Psoas muscle (tissue), 8 donors: ENCODE measurements around the gene TRABD. TPM values are rescaled to one million over a fixed set of nuclear protein-coding genes. Genes with fewer than 3 reads are reported as not detected.
A peak's percentile ranks its signal among the peaks of the same experiment; 100 is the strongest.

Experiments
- ATAC-seq, 4 donors: fragments of 200-7000 bp; cut with Tn5 transposase; one replicate each; pipeline ENCODE4 v1.9.1; 2020; ENCODE audit warnings: moderate library complexity in 3 of 4, mild to moderate bottlenecking in 2 of 4
- DNase-seq, 2 donors: peaks; one replicate each; pipeline ENCODE4 v3.0.0-alpha.2; 2020
- H3K27ac ChIP-seq: fragments of 200-600 bp; one replicate; pipeline ENCODE4 v1.8.0; 2022
- H3K27me3 ChIP-seq, 3 donors: fragments of 200-600 bp in 1 of 3; one replicate each; pipeline versions ENCODE4 v1.6.1 to v1.8.0; 2013 to 2022; ENCODE audit warnings: low read length in 2 of 3, mild to moderate bottlenecking in 2 of 3, moderate library complexity in 1 of 3; ENCODE audit not compliant: insufficient read depth in 3 of 3
- H3K36me3 ChIP-seq, 2 donors: fragments of 200-600 bp in 1 of 2; one replicate each; pipeline versions ENCODE4 v1.6.1 to v1.8.0; 2013 to 2022; ENCODE audit warnings: low read depth in 1 of 2, mild to moderate bottlenecking in 1 of 2, moderate library complexity in 1 of 2; ENCODE audit not compliant: insufficient read depth in 1 of 2
- H3K4me1 ChIP-seq: fragments of 200-600 bp; one replicate; pipeline ENCODE4 v1.8.0; 2022
- H3K4me3 ChIP-seq: fragments of 200-600 bp; one replicate; pipeline ENCODE4 v1.8.0; 2022; ENCODE audit warnings: mild to moderate bottlenecking
- H3K9me3 ChIP-seq: fragments of 200-600 bp; one replicate; pipeline ENCODE4 v1.8.0; 2022
- WGBS, 3 donors: extraction: QIAGEN DNeasy Blood & Tissue Kit; methylation state at CpG; one replicate each; pipeline versions ENCODE4 v1.1.6 to v1.1.7; 2013; 5-methylcytosine and 5-hydroxymethylcytosine counted together
- intact Hi-C, 2 donors: fragments of 100-400 bp; cut with DNase I; formaldehyde crosslinking; loops; one replicate each; pipeline versions ENCODE4 v1.11.0 to v1.14.2; 2022
- polyA plus RNA-seq, 3 donors: library from polyadenylated mRNA; stranded (reverse); fragments of 200-250 nt; gene quantifications; one replicate each; pipeline ENCODE4 v1.2.3, GENCODE V29; 2013
- total RNA-seq, 4 donors: library from RNA; stranded (reverse); fragmentation: NEBNext Ultra II Directional in 2 of 4; extraction: Animal tissue kit (Norgen Biotek cat#: 25700) in 2 of 4; gene quantifications; one replicate each; pipeline versions ENCODE4 v1.2.1 to v1.2.4, GENCODE V29; 2021 to 2023
- TF ChIP-seq, protein P1 (sequence below): fragments of 200-600 bp; IDR thresholded peaks from one replicate; pipeline ENCODE4 v1.8.0; 2022; ENCODE audit warnings: antibody characterized with exemption
- donor health status: healthy with polysubstance abuse.
- donor health status: DM: no; HTN: no; CAD: no; lungs with moderate emphysema.
- donor health status: Bipolar disorder and iron deficiency.
- donor health status: healthy.
- donor health status: DM: yes; HTN: yes; CAD: no.
- donor health status: DM: no; HTN: no; CAD: no.
- donor health status: DM: no; HTN: no; CAD: no.
- donor health status: DM: yes; HTN: yes; CAD: no.

TRABD gene
- total and polyA plus RNA-seq, 7 donors = 19.9 to 52.1 (median 29.5) TPM

DNA sequence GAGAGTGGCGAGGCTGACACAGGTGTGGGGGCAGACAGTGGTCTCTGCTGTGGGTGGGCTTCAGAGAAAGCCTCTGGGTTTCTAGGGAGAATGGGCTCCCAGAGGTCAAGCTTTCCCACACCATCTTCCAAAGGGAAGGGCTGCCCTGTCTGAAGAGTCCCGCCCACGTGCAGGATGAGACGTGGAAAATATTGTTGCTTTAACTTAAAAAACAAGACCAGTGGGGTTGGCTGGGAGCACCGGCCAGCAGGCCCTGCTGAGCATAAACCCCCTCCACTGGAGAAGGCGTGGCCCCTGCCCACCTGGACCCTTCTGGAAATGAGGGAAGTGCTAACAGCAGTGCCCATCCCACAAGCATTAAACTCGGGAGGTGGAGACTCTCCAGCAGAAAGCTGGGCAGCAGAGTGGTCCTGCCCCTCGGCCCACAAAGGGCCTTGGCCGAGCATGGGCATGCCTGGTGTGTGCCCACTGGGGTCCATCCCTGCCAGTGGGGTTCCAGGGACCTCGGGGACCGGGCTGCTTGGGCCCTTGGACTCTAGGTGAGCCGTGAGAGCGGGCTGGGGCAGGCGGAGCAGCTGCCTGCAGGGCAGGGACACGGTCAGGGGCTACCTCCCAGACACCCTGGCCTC lies 30.5 kb downstream of the TRABD start:
- TF ChIP-seq, protein P1, sequence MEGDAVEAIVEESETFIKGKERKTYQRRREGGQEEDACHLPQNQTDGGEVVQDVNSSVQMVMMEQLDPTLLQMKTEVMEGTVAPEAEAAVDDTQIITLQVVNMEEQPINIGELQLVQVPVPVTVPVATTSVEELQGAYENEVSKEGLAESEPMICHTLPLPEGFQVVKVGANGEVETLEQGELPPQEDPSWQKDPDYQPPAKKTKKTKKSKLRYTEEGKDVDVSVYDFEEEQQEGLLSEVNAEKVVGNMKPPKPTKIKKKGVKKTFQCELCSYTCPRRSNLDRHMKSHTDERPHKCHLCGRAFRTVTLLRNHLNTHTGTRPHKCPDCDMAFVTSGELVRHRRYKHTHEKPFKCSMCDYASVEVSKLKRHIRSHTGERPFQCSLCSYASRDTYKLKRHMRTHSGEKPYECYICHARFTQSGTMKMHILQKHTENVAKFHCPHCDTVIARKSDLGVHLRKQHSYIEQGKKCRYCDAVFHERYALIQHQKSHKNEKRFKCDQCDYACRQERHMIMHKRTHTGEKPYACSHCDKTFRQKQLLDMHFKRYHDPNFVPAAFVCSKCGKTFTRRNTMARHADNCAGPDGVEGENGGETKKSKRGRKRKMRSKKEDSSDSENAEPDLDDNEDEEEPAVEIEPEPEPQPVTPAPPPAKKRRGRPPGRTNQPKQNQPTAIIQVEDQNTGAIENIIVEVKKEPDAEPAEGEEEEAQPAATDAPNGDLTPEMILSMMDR = no peak
- WGBS, 3 donors = 84 to 86% (median 85%) methylated on average over 15 of the region's 15 CpGs
- H3K27ac ChIP-seq = no peak overlapping the region
- peaks cover 16 to 92% of the 10 kb centered on the region in 2 donors for H3K36me3 ChIP-seq
- H3K4me1 ChIP-seq = no peaks in the 10 kb centered on the region
- intact Hi-C loops = no loop called here
- H3K27me3 ChIP-seq = no peaks in the 10 kb centered on the region
- no peak for ATAC-seq
- no peak overlapping the region for H3K4me3 ChIP-seq
- no peak for DNase-seq
- no peaks in the 10 kb centered on the region for H3K9me3 ChIP-seq

DNA sequence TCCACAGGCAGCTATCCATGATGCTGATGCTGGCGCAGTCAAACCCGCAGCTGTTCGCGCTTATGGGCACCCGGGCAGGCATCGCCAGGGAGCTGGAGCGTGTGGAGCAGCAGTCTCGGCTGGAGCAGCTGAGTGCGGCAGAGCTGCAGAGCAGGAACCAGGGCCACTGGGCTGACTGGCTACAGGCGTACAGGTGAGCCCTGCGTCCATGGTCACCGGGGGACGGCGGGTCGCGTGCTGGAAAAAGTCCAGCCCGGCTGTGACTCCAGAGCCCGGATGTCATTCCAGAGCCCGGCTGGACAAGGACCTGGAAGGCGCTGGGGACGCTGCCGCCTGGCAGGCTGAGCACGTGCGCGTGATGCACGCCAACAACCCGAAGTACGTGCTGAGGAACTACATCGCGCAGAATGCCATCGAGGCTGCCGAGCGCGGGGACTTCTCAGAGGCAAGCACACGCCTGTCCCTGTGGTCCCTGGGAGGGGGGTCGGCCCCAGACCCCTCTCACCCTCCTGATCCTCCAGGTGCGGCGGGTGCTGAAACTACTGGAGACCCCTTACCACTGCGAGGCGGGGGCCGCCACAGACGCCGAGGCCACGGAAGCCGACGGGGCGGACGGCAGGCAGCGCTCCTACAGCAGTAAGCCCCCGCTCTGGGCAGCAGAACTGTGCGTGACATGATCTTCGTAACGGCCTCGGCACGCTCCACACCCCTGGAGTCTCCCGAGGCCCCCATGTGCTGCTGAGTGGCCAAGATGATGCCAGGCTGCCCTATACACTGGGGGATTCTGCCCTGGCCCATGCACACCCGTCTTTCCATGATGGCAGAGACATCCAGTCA lies 31.2 kb downstream of the TRABD start:
- peak in 1 of 2 donors; percentile 54 for DNase-seq
- ATAC-seq = no peak

DNA sequence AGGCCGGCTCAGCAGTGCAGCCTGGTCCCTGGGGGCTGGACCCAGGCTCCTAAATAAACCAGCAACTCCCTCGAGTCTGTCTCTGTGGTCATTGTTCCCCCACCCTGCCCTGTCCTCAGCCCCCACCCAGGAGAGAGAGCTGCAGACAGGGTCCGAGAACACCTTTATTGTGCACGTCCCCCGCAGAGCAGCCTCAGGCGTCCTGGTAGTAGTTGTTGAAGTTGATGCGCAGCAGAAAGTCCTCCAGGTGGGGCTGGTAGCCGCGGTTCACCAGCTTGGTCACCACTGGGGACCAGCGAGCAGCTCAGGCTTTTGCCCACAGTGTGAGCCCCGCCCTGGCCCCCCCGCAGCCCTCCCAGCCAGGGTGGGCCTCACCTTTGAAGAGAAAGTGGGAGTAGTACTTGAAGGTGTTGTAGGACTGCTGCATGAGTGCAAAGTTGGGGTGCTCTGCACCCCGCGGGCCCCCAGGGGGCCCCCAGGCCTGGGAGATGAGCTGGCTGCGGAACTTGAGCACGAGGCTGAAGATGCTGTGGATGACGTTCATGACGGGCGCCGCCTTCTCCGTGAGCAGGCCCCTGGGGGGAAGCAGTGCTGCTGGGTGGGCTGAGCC lies 31.9 kb downstream of the TRABD start:
- TF ChIP-seq, protein P1 = no peak

More for the DNA sequence above, 31.2 kb downstream of the TRABD start:
- H3K27ac ChIP-seq = no peak overlapping the region
- H3K4me1 ChIP-seq = no peaks in the 10 kb centered on the region
- H3K4me3 ChIP-seq = no peak overlapping the region
- 89 to 92% (median 90%) methylated on average over 55 to 57 of the region's 57 CpGs for WGBS, 3 donors
- H3K9me3 ChIP-seq = no peaks in the 10 kb centered on the region
- peaks cover 16 to 92% of the 10 kb centered on the region in 2 donors for H3K36me3 ChIP-seq
- no peaks in the 10 kb centered on the region for H3K27me3 ChIP-seq
- intact Hi-C loops = no loop called here
- TF ChIP-seq, protein P1 = no peak

DNA sequence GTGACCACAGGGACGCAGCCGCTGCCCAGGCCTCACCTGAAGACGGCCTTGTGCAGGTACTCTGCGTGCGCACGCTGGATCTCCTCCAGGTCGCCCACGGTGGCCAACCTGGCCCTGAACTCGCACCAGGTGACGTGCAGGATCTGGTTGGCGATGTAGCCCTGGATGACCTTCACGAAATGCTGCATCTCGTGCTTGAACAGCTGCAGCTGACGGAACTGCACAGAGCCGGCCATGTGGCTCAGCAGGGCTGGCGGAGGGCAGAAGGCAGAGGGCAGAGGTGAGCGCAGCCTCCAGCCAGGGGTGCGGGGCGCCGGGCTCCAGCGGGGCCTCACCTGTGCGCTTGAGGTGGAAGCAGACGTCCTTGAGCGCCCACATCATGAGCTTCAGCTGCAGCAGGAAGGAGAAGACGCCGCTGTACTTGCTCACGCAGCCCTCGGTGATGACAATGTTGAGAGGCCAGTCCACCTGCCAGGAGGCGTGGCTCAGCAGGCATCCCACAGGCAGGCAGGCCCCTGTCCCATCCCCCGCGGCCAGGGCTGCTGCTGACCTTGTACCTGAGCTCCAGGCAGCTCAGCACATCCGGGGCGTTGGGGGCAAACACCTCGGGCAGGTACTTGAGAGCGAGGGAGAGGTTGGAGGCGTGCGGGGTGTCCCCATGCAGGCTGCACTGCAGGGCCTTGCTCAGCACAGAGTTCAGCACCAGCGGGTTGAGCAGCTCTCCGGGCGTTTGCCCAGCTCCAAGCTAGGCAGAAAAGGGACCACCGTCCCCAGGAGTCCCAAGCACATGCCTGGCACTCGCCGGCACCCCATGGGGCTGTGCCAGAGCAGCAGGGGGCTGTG lies 32.7 kb downstream of the TRABD start:
- Histone ChIP-seq H3K27me3 (no peaks in the 10 kb centered on the region), H3K4me1 (no peaks in the 10 kb centered on the region), H3K36me3 (peaks cover 16 to 92% of the 10 kb centered on the region in 2 donors), H3K9me3 (no peaks in the 10 kb centered on the region), H3K4me3 (no peak overlapping the region), H3K27ac (no peak overlapping the region)
- DNase-seq (peak in 1 of 2 donors; percentile 63), ATAC-seq (peak in 3 of 4 donors; percentile 3 to 6 (median 5))
- 76 to 81% (median 79%) methylated on average over 42 to 43 of the region's 43 CpGs for WGBS, 3 donors
- intact Hi-C loops = no loop called here
- TF ChIP-seq, protein P1 = no peak

More for the DNA sequence above, 31.9 kb downstream of the TRABD start:
- WGBS, 3 donors = 81 to 87% (median 87%) methylated on average over 21 of the region's 21 CpGs
- Histone ChIP-seq H3K27me3 (no peaks in the 10 kb centered on the region), H3K36me3 (peaks cover 16 to 92% of the 10 kb centered on the region in 2 donors), H3K9me3 (no peaks in the 10 kb centered on the region), H3K4me3 (no peak overlapping the region), H3K4me1 (no peaks in the 10 kb centered on the region), H3K27ac (no peak overlapping the region)
- ATAC-seq (no peak), DNase-seq (peak in 1 of 2 donors; percentile 53)
- intact Hi-C loops = no loop called here
